HL-60/S4 treated with phorbol 12-myristate 13-acetate at 8.2 ng/mL for 4 days and 3 days (cell line): ENCODE measurements around the gene RFTN1.

Source experiments
- in situ Hi-C: fragments of 300-500 bp; cut with MboI; formaldehyde crosslinking; loops from 2 replicates; pipeline ENCODE4 v1.15.0; 2022; ENCODE audit warnings: low sequenced_read_pairs

RFTN1 gene

DNA sequence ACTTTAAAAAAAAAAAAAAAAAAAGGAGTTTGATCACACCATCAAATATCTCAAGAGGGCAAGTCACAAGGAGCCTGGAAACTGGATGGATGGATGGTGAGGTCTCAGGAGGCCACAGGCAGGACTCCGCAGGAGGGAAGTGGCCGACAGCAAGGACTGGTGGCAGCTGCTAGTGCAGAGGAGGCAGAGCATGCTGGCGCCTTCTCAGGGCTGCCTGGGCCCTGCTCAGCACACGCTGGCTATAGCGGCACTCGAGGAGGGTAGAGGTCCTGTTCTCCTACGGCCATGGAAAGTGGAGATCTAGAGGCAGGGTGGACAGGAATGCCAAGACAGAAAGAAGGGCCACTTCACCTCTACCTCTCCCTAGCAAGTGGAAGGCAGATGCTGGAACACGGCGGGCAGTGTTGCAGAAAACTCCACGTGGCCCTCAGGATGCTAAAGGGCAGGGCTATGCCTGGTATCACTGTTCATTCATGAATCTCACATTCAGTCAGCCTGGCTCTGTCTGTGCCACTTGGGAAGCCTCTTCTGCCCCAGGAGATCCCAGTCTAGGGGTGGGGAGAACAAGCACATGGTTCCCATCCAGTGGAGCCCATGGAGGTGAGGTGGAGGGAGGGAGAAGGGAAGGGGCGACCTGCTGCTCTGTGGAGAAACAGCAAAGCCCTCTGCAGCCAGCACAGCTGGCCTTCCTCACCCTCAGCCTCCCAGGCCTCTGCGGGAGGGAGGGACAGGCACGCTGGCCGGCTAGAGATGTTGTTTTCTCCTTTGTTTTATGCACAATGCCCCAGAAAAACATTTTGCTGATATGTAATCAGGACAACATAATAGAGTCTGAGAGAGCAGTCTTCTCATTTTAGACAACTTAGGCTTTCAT is 177.5 kb downstream of the RFTN1 start:
- in situ Hi-C loops: no loop called here

DNA sequence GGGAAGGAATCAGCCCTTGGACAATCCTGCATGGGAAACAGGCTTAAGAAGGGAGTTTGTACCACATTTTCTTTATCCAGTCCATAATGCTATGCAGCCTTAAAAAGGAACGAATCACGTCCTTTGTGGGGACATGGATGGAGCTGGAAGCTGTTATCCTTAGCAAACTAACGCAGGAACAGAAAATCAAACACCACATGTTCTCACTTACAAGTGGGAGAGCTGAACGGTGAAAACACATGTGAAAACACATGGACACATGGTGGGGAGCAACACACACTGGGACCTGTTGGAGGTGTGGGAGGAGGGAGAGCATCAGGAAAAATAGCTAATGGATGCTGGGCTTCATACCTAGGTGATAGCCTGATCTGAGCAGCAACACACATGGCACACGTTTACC is 178.2 kb downstream of the RFTN1 start:
- in situ Hi-C loops: no loop called here

DNA sequence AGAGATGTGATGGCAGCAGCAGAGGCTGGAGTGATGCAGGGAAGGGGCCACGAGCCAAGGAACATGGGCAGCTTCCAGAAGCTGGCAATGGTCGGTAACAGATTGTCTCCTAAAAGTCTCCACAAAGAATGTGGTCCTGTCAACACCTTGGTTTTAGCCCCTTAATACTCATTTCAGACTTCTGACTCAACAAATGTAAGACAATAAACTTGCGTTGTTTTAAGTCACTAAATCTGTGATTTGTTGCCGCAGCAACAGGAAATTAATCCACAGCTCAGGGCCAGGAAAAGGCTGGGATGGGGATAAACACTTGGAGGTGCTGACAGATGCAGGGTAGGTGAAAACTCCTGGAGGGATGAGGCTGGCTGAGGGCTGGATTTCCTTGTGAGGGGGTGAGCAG is 178.6 kb downstream of the RFTN1 start:
- in situ Hi-C loops: no loop called here

DNA sequence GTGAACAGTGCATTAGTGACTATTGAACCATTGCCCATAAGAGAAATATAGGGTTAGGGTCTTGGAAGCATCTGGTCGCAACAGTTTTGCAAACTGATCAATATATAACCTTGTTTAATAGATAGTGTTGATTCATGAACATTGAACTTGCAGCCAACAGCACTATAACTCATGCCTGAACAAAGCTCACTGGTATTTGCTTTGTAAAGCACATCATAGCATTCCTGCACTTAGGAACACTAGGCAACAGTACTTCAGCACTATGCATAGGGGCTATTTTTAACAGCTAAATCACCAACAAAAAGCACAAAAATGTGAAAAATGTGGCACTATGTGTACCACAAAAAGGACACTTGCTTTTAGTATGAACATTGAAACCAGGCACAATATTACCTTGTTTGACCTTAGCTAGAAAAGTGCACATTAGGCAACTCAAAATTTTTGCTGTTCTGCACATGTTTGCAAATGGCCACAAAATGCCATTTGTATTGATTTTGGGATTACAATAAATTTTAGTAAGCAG is 180.5 kb downstream of the RFTN1 start:
- in situ Hi-C loops: no loop called here

DNA sequence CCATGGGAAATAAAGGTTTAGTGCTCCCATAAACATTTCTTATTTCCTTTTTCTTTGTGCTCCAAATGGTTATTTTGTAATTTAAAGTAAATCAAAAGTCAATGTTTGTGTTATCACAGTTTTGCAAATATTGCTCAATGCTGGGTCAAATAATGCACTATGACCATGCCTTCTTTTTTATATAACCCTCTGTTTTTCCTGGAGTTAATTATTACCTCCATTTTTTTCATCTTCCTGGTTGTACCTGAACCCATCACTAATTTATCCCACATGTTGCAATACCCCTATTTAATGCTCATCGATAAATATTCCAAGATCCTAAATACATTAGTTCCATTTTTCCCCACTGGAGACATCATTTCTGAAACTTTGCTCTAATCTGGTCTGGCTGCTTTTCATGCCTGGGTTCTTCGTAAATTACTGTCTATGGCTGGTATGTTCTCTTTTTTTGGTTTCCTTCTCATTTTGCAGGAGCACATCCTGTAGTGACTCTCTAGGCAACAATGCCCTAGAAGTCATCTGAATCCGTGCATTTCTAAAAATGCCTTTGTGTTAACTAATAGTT is 182.1 kb downstream of the RFTN1 start:
- in situ Hi-C loops: no loop called here

DNA sequence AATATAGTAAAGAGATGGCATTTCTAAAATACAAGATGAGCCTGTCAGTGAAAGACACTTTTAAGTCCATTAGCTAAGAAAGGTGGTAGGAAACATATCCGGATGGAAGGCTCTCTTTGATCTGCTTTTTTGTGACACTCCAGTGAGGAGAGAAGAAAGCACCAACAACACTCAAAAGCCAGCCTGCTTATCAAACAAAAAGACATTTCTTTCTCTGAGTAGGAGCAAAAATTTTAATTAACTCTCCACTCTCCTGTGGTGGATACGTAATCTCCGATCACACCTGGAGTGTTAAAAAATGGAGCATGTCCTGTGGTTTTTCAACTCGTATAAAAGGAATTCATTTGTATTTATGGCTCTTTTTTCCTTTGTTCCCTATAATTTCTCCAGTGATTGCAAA is 183.1 kb downstream of the RFTN1 start:
- in situ Hi-C loops: no loop called here

DNA sequence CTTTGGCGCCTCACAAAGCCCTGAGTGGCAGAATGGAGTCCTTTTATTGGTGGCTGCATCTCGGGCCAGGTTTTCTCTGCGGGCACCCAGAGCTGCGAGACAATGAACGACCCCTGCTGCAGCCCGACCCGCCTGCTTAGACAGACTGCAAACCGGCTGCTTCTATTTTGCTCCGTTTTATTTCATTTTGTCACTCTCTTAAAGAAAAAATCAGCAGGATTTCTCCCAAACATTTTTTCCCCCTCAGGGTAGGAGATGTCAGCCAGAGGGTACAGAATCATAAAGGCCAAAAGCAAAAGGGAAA is 183.7 kb downstream of the RFTN1 start:
- in situ Hi-C loops: no loop called here

DNA sequence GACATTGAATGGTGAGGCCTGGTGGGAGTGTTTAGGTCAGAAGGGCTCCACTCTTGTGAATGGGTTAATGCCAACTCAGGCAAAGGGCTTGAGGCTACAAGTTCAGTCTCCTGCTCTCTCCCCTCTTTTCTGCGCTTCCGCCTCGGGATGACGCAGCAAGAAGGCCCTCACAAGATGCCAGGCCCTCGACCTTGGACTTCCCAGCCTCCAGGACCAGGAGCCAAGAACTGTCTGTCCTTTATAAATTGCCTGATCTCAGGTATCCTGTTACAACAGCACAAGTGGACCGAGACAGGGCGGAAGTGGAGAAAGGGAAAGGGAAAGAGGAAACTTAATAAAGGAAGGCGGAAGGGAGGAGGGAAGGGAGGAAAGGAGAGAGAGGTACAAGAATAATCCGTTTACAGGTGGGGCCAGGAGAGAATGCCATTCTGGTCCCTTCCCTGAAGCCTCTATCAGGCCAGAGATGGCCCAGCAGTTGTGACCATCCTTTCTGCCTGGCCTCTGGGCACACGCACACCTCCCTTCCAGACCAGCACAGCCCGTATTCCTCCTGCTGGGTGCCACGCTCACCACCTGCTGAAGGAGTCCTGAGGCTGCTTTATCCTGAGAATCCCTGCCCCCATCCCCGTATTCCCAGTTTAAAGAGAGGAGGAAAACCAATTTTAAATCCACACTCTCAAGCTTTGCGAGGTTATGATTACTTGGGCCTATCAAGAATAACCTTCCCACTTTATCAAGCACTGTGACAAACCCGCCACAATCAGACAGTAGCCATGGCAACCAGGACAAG is 184.3 kb downstream of the RFTN1 start:
- in situ Hi-C loops: no loop called here

DNA sequence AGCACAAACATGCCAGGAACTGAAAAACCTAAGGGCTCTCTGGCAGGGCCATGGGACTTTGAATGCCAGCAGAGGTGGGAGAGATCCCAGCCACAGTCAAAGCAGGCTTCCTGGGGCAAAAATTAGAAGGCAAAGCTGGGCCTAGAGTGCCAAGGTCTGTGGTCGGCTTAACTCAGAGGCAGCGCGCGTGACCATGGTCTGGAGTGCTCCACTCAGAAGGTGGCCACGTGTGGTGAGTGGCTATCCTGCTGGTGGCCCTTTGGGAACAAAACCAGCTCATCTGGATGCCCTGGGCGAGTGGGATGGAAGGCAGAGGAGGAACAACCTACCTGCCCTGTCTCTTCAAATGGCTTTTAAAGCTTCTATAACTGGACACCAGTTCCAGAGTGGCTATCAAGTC is 185.4 kb downstream of the RFTN1 start:
- in situ Hi-C loops: no loop called here

DNA sequence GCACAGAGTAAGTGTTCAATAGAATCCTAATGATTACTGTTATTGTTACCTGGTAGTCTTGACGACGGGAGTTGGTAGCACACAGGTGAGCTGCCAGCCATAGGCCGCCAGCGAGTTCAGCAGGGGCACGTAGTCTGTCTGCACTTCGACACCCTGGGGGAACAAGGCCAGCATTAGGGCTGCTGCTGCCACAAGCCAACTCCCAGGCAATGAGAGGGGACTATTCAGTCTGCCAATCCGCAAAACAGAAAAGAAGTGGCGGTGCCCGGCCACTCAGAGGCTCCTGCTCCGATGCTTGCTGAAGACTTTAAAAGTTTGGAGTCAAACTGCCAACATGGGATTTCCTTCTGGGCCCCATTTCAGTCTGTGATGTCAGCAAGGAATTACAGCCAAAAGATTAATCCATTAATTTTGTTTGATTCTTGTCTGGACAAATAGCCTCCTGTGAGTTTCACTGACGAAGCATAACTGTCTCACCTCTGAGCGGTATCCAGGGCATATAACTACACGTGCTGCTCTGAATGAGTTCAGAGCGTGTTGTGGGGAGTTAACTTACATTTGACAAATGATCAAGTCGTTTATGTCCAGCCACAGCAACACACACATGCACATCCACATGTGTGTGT is 186.7 kb downstream of the RFTN1 start:
- in situ Hi-C loops: no loop called here

DNA sequence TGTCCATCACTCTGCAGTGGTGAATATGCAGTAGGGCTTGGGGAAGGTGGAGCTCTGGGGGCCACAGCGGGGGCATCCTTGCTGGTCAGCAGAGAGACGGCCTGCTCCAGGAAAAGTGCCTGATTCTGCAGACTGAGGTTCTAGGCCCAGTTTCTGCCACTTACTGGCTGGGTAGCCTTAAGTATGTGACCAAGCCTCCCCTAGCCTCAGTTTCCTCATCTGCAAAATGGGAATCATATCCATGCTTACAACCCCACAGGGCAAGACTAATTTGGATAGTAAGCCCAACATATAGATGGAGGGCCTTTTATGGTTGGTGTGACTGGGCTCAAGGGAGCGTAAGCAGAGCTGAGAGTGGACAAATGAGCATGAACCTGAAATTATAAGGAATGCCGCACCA is 187.6 kb downstream of the RFTN1 start:
- in situ Hi-C loops: no loop called here

DNA sequence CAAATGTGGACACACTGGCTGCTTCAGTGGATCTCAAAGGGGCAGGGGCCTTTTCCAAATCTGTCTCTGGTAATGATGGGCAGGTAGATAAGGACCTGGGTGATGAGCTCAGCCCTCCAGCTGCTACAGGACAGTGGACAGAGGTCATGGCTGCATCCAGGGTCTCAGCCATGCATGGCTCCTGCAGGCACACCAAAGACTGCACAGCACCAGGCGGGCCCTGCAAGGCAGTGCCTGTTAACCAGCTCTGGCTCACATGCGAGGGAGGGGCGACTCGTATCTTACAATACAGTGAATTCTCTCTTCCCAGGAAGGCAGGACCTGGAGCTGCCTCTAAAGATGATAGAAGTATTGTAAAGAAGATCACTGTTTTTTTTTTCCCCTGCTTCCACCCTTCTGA is 189.8 kb downstream of the RFTN1 start:
- in situ Hi-C loops: no loop called here

DNA sequence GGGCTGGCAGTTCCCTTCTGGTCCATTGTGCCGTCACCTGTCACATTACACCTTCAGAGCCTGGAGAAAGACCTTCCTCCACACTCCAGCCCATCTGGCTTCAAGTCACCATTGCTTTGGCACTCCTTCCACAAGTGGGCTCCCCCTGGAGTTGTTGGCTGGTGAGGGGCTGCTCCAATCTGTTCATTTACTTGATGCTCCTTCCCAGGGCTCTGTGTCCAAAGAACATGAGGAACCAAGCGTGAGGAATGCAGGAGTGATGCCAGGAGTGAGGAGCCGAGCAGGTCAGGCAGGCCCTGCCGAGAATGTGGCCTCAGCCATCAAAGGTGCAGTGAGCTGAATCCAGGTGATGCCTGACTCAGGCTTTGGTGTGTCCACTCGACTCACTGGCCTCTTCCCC is 191.3 kb downstream of the RFTN1 start:
- in situ Hi-C loops: no loop called here

DNA sequence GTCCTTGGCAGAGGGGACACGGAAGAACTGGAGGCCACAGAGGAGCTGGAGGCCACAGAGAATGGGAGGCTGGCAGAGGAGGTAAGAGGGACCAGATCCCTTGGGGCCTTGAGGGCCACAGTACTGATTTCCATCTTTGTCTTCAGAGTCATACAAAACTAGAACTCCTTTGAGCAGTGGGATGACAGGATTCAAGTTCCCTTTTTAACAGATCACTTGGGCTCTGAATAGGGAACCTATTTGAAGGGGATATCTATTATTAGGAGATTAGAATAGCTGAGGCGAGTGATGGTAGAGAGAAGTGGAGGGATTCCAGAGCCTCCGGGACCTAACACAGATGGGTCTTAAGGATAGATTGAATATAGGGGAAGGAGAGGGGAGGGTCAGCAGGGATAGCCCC is 192.8 kb downstream of the RFTN1 start:
- in situ Hi-C loops: no loop called here

DNA sequence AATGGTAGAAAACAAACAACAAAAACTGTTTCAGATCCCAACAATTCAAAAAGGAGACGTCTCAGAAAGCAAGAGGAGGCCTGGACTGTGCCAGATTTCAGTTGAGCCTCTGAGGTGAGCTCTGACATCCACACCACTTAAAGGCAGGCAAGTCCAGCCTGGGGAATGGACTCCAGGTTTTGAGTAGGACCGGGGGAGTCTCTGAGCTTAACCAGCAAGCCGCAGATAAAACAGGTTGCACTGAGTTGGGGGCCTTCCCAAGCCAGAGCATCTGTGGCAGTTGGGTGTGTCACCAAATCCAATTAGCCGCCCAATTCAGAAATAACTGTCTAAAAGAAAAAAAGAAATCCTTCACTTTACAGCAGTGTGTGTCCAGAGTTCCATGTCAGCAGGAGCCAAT is 193.8 kb downstream of the RFTN1 start:
- in situ Hi-C loops: no loop called here

DNA sequence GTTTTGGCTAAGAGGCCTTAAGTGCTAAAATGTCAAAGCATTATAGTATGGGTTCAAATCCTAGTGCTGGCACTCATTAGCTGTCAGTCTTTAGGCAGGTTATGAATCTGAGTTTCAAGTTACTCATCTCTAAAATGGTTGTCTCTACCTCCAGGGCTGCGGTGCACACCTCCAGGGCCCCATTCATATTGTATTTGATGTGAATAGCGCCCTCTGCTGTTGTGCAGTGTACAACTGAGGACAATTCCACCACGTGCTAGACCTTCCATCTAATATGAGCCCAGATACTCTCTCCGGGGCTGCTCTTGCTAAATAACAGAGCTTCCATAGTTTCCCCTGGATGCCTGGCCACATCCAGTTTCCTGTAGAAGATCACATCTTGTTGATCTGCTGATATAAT is 194.2 kb downstream of the RFTN1 start:
- in situ Hi-C loops: no loop called here

DNA sequence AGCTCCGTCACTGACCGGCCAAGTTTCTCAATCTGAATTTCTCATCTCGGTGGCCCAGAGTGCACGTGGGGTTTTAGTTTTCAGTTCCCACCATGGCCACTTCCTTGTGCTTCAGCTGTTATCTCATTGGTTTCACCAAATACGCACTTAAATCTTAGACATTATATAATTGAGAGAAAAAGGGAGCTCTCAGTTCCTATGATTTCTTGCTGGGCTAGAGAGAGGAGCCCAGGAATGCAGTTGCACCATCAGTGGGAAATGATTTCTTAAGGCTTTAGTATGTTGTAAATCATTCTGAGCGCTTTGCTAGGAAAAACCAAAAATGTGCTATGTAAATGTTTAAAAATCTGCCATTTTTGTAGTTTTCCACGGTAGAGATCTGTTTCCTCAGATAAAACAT is 195.3 kb downstream of the RFTN1 start:
- in situ Hi-C loops: no loop called here

DNA sequence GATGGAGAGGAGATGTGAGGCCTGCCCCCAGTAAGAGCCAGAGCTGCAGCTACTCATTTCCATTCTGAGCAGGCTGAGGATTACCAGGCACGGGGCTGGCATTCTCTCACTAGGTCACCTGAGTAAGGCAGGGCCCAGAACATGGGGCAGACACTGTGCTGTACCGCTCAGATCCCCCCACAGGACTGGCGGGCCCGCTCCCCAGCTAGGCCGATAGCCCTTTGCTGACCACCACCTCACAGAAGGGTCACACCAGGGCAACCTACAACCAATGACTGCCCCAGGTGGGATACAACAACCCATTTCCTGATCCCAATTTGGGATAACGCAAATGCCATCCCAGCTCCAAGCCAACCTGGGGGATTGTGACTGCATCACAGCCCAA is 195.9 kb downstream of the RFTN1 start:
- in situ Hi-C loops: no loop called here

DNA sequence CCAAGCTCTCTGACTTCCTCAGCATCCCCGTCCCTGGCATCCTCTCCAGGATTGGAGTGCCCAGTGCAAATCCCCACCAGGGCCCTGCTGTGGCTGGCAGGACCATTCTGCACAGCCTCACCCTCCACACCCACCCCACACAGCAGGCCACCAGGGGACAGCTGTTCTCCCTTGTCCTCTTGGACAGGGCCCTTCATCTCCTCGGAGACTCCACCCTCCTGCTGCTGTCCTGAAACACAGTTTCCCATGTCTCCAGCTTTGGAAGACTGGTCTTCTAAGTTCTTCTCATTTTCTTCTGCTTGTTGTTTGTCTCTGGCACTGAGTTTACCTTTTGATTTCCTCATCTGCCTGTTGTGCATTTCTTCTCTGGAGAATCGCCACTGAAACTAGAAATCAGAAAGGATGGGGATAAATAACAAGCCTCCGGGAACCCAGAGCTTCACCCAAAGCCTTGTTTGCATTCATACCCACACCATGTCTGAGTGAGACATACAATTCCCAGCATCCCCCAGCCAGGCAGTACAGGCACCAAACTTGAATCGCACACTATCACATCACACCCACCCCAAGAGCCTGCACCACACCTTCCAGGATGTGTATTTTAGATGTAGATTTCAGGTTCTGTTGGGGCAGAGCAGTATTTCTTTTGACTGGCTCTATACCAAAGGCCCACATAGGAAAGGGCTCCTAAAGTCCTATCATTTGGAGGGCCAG is 196.5 kb downstream of the RFTN1 start:
- in situ Hi-C loops: no loop called here

DNA sequence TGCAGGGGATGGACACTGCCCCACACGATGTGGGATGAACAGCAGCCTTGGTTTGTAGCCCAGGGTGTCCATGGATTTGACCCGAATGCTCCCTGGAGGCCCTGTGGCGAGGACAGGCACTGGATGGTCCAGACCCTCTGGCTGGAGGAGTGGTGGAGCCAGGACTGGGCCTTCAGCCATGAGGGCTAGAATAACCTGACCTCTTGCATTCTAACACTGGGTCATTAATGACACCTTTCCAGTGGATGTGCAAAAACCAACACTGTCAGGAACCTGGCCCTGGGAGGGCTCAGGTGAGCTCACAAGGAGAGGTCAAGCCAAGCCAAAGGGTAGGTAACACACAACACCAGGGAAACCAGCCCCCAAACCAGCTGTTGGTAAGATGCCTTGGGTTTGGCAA is 197.1 kb downstream of the RFTN1 start:
- in situ Hi-C loops: no loop called here

DNA sequence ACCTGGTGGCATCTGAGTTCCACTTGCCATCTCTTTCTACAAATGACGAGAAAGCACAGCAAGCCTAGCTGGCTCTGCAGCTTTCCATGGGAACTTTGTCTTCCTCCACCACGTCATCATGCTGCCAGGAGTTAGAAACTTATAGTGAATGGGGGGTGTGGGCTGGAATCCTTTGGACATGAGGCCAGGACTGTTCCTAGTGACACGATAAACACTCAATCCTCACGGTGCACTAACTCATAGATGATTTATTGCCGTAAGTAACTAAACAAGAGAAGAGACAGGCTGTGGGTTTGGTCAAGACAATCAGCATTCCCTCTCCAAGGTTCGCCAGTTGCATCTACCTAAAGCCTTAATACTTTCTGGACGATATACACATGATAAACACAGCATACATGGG is 197.9 kb downstream of the RFTN1 start:
- in situ Hi-C loops: no loop called here
